Peyer's patch (tissue), 4 donors: ENCODE data around the gene ZNF273. TPM values are rescaled to one million over a fixed set of nuclear protein-coding genes. Genes with fewer than 3 reads are reported as not detected.
A peak's percentile ranks its signal among the peaks of the same experiment; 100 is the strongest.

Experiments
- DNase-seq, 3 donors: peaks; one replicate each; pipeline ENCODE4 v3.0.0-alpha.2; 2017 to 2019
- H3K27ac ChIP-seq, 4 donors: fragments of 200-600 bp; sonication (generic); one replicate each; pipeline ENCODE4 v1.5.1; 2016 to 2019
- H3K27me3 ChIP-seq, 2 donors: fragments of 200-600 bp; sonication (generic); one replicate each; pipeline ENCODE4 v1.5.1; 2019
- H3K36me3 ChIP-seq, 3 donors: fragments of 200-600 bp; sonication (generic); one replicate each; pipeline ENCODE4 v1.5.1; 2016 to 2019
- H3K4me1 ChIP-seq, 4 donors: fragments of 200-600 bp; sonication (generic); one replicate each; pipeline ENCODE4 v1.5.1; 2016 to 2019
- H3K4me3 ChIP-seq, 4 donors: fragments of 200-600 bp; sonication (generic); 1 replicate in 3 of 4; 2 replicates in 1 of 4; pipeline ENCODE4 v1.5.1; 2016 to 2019; ENCODE audit warnings: mild to moderate bottlenecking in 1 of 4
- H3K9me3 ChIP-seq, 4 donors: fragments of 200-600 bp; sonication (generic); one replicate each; pipeline ENCODE4 v1.5.1; 2016 to 2019; ENCODE audit warnings: mild to moderate bottlenecking in 1 of 4
- CTCF ChIP-seq, 6 experiments: fragments of 450-650 bp in 4 of 6; fragments of 200-600 bp in 2 of 6; sonication (generic) in 1 of 6; IDR thresholded peaks; one replicate each; pipeline ENCODE4 v1.5.1; 2017 to 2019; ENCODE audit warnings: antibody characterized with exemption in 6 of 6, mild to moderate bottlenecking in 3 of 6, moderate library complexity in 1 of 6
- POLR2A ChIP-seq, 2 donors: fragments of 450-650 bp; IDR thresholded peaks; one replicate each; pipeline ENCODE4 v1.5.1; 2017; ENCODE audit warnings: antibody characterized with exemption in 2 of 2, mild to moderate bottlenecking in 2 of 2, moderate library complexity in 2 of 2
- total RNA-seq, 4 donors: library from RNA; depleted of rRNA; stranded (reverse); fragments of >200 nt; gene quantifications; one replicate each; pipeline ENCODE4 v1.1.0, GENCODE V29; 2016

ZNF273 gene
- total RNA-seq, 4 donors from 2014 or later: 1.6 to 9.1 (median 3.4) TPM

- Histone ChIP-seq H3K27ac (no peak overlapping the region), H3K9me3 (no peaks in the 10 kb centered on the region), H3K36me3 (no peaks in the 10 kb centered on the region), H3K27me3 (no peaks in the 10 kb centered on the region), H3K4me1 (no peaks in the 10 kb centered on the region), H3K4me3 (no peak overlapping the region)
- no peak for TF ChIP-seq POLR2A (IDR thresholded peaks at IDR 0.05)
- no peak for TF ChIP-seq CTCF (IDR thresholded peaks at IDR 0.05)
- DNase-seq: peak in 1 of 3 donors; percentile 25
These were observed 23.9 kb upstream of the ZNF273 start for GRCh38 chr7:64879086-64879730.

GRCh38 chr7:64879800-64880199 lies 23.3 kb upstream of the ZNF273 start:
- Histone ChIP-seq H3K4me3 (no peak overlapping the region), H3K9me3 (no peaks in the 10 kb centered on the region), H3K36me3 (no peaks in the 10 kb centered on the region), H3K27me3 (no peaks in the 10 kb centered on the region), H3K4me1 (no peaks in the 10 kb centered on the region), H3K27ac (no peak overlapping the region)
- peak in 1 of 3 donors; percentile 24 for DNase-seq
- no peak for TF ChIP-seq CTCF (IDR thresholded peaks at IDR 0.05)
- no peak for TF ChIP-seq POLR2A (IDR thresholded peaks at IDR 0.05)

- no peaks in the 10 kb centered on the region for H3K27me3 ChIP-seq
- no peaks in the 10 kb centered on the region for H3K9me3 ChIP-seq
- no peak for TF ChIP-seq CTCF (IDR thresholded peaks at IDR 0.05)
- no peak for TF ChIP-seq POLR2A (IDR thresholded peaks at IDR 0.05)
- DNase-seq: peak in 1 of 3 donors; percentile 26
- no peaks in the 10 kb centered on the region for H3K4me1 ChIP-seq
- no peaks in the 10 kb centered on the region for H3K36me3 ChIP-seq
- H3K4me3 ChIP-seq: no peak overlapping the region
- no peak overlapping the region for H3K27ac ChIP-seq
These were observed 22.5 kb upstream of the ZNF273 start for GRCh38 chr7:64880322-64881297.

- Histone ChIP-seq H3K9me3 (no peaks in the 10 kb centered on the region), H3K36me3 (no peaks in the 10 kb centered on the region), H3K27ac (no peak overlapping the region), H3K4me1 (no peaks in the 10 kb centered on the region), H3K4me3 (peak overlapping the region in 2 of 4 donors; percentile 20 to 40), H3K27me3 (no peaks in the 10 kb centered on the region)
- DNase-seq: peak in 1 of 3 donors; percentile 37
- TF ChIP-seq POLR2A (IDR thresholded peaks at IDR 0.05) (no peak), CTCF (IDR thresholded peaks at IDR 0.05) (no peak)
These were observed 21.4 kb upstream of the ZNF273 start for GRCh38 chr7:64881461-64882287.
